IMR-90 (cell line): ENCODE results near the gene FBXO34. TPM values are rescaled to one million over a fixed set of nuclear protein-coding genes. Genes with fewer than 3 reads are reported as not detected.

Experiments used
- ATAC-seq: fragments of 200-7000 bp; cut with Tn5 transposase; 2 replicates; pipeline ENCODE4 v1.9.1; 2020; ENCODE audit warnings: low read depth, mild to moderate bottlenecking, moderate library complexity
- BruUV-seq: library from RNA; stranded (reverse); fragments of 400-500 nt; replicated peaks from 2 replicates; lab custom pipeline; 2021; lab: Mats Ljungman, UMichigan
- CTCF ChIA-PET: fragments of 300-600 bp; formaldehyde crosslinking; extraction: SDS; loops from one replicate; lab custom pipeline; 2021; ENCODE audit warnings: antibody characterized with exemption; lab: Yijun Ruan, JAX
- POLR2A ChIA-PET: fragments of 300-600 bp; sonication (Branson Sonifier 250); formaldehyde crosslinking; loops from one replicate; lab custom pipeline; 2022; ENCODE audit warnings: antibody characterized with exemption; ENCODE audit not compliant: unreplicated experiment; lab: Charles Lee
- DNase-seq: peaks from one replicate; pipeline ENCODE4 v3.0.0; 2013
- H2AFZ ChIP-seq: replicated peaks from 2 replicates; pipeline ENCODE3; 2013; ENCODE audit warnings: low read length, mild to moderate bottlenecking; ENCODE audit not compliant: poor library complexity
- H2AK5ac ChIP-seq: 2 replicates; pipeline ENCODE4 v1.6.1; 2013; ENCODE audit warnings: low read depth, low read length, inconsistent platforms
- H2AK9ac ChIP-seq: replicated peaks from 2 replicates; pipeline ENCODE3; 2013; ENCODE audit warnings: mild to moderate bottlenecking, low read depth, low read length, moderate library complexity; ENCODE audit not compliant: poor library complexity
- H2BK120ac ChIP-seq: 2 replicates; pipeline ENCODE4 v1.6.1; 2013; ENCODE audit warnings: low read depth, low read length, inconsistent platforms
- H2BK15ac ChIP-seq: 3 replicates; pipeline ENCODE4 v1.6.1; 2013; ENCODE audit warnings: low read depth, low read length, inconsistent platforms
- H2BK20ac ChIP-seq: 2 replicates; pipeline ENCODE4 v1.6.1; 2013; ENCODE audit warnings: low read depth, mild to moderate bottlenecking, inconsistent platforms, low read length, moderate library complexity
- H2BK5ac ChIP-seq: 2 replicates; pipeline ENCODE4 v1.6.1; 2013; ENCODE audit warnings: mild to moderate bottlenecking, low read depth, low read length, inconsistent platforms; ENCODE audit not compliant: poor library complexity, severe bottlenecking
- H3K14ac ChIP-seq: replicated peaks from 2 replicates; pipeline ENCODE4 v1.6.1; 2013; ENCODE audit warnings: low read depth, low read length, inconsistent platforms
- H3K18ac ChIP-seq: 2 replicates; pipeline ENCODE4 v1.6.1; 2013; ENCODE audit warnings: low read depth, low read length, control low read depth
- H3K23ac ChIP-seq: 2 replicates; pipeline ENCODE4 v1.6.1; 2013; ENCODE audit warnings: low read depth, low read length, inconsistent platforms
- H3K27ac ChIP-seq: 2 replicates; pipeline ENCODE4 v1.5.1; 2013; ENCODE audit warnings: mild to moderate bottlenecking, control low read depth, low read length; ENCODE audit not compliant: insufficient read depth
- H3K27me3 ChIP-seq: 2 replicates; pipeline ENCODE4 v1.6.1; 2013; ENCODE audit warnings: low read length; ENCODE audit not compliant: control insufficient read depth, insufficient read depth
- H3K36me3 ChIP-seq: 2 replicates; pipeline ENCODE4 v1.6.1; 2013; ENCODE audit warnings: low read length, mixed read lengths; ENCODE audit not compliant: control insufficient read depth, insufficient read depth
- H3K4ac ChIP-seq: 2 replicates; pipeline ENCODE4 v1.6.1; 2013; ENCODE audit warnings: low read depth, low read length, inconsistent platforms
- H3K4me1 ChIP-seq: 2 replicates; pipeline ENCODE4 v1.6.1; 2013; ENCODE audit warnings: low read length, mixed read lengths; ENCODE audit not compliant: control insufficient read depth, insufficient read depth
- H3K4me2 ChIP-seq: 2 replicates; pipeline ENCODE4 v1.6.1; 2013; ENCODE audit warnings: low read depth, mild to moderate bottlenecking, control low read depth, low read length, moderate library complexity
- H3K4me3 ChIP-seq: 2 replicates; pipeline ENCODE4 v1.5.1; 2013; ENCODE audit warnings: low read depth, mild to moderate bottlenecking, control low read depth, low read length, moderate library complexity; ENCODE audit not compliant: insufficient read depth
- H3K56ac ChIP-seq: 2 replicates; pipeline ENCODE4 v1.6.1; 2013; ENCODE audit warnings: low read length, inconsistent platforms; ENCODE audit not compliant: insufficient read depth; ENCODE audit errors: extremely low read depth
- H3K79me1 ChIP-seq, 2 experiments: 2 replicates each; pipeline ENCODE4 v1.6.1; 2013; ENCODE audit warnings: low read length in 2 of 2, inconsistent platforms in 1 of 2, low read depth in 1 of 2
- H3K9ac ChIP-seq: 2 replicates; pipeline ENCODE4 v1.6.1; 2013; ENCODE audit warnings: low read depth, low read length, control low read depth
- H3K9me1 ChIP-seq: 2 replicates; pipeline ENCODE4 v1.6.1; 2013; ENCODE audit warnings: low read length, inconsistent platforms; ENCODE audit not compliant: insufficient read depth
- H3K9me3 ChIP-seq: 2 replicates; pipeline ENCODE4 v1.6.1; 2013; ENCODE audit warnings: low read length; ENCODE audit not compliant: control insufficient read depth, insufficient read depth
- H4K20me1 ChIP-seq: 2 replicates; pipeline ENCODE4 v1.6.1; 2013; ENCODE audit warnings: low read length, inconsistent platforms; ENCODE audit not compliant: insufficient read depth
- H4K5ac ChIP-seq: 2 replicates; pipeline ENCODE4 v1.6.1; 2013; ENCODE audit warnings: mild to moderate bottlenecking, low read depth, low read length, control low read depth
- H4K8ac ChIP-seq, 2 experiments: 2 replicates each; pipeline ENCODE4 v1.6.1; 2013; ENCODE audit warnings: low read depth in 2 of 2, low read length in 2 of 2, control low read depth in 1 of 2, inconsistent platforms in 1 of 2
- H4K91ac ChIP-seq: 2 replicates; pipeline ENCODE4 v1.6.1; 2013; ENCODE audit warnings: low read depth, low read length, inconsistent platforms; ENCODE audit not compliant: insufficient read depth
- BHLHE40 ChIP-seq: fragments of 150-350 bp; IDR thresholded peaks from 2 replicates; pipeline ENCODE4 v1.6.1; 2016; ENCODE audit warnings: mild to moderate bottlenecking, low read depth, low read length
- CEBPB ChIP-seq: IDR thresholded peaks from 2 replicates; pipeline ENCODE4 v1.6.1; 2012; ENCODE audit warnings: low read depth, low read length, improper control_type of control experiment
- CHD1 ChIP-seq: IDR thresholded peaks from 2 replicates; pipeline ENCODE4 v1.6.1; 2012; ENCODE audit warnings: low read depth, low read length, improper control_type of control experiment
- FOS ChIP-seq: fragments of 150-350 bp; IDR thresholded peaks from 2 replicates; pipeline ENCODE4 v1.6.1; 2016; ENCODE audit warnings: low read depth, low read length
- MAFK ChIP-seq: IDR thresholded peaks from 2 replicates; pipeline ENCODE4 v1.6.1; 2012; ENCODE audit warnings: low read depth, low read length, improper control_type of control experiment
- MXI1 ChIP-seq: IDR thresholded peaks from 2 replicates; pipeline ENCODE4 v1.6.1; 2012; ENCODE audit warnings: low read depth, mild to moderate bottlenecking, low read length, moderate library complexity, borderline replicate concordance
- NFE2L2 ChIP-seq: fragments of 150-350 bp; IDR thresholded peaks from 2 replicates; pipeline ENCODE4 v1.6.1; 2016; ENCODE audit warnings: low read depth, mild to moderate bottlenecking, low read length
- POLR2A ChIP-seq: IDR thresholded peaks from 2 replicates; pipeline ENCODE4 v1.6.1; 2012; ENCODE audit warnings: mild to moderate bottlenecking, low read depth, low read length
- RAD21 ChIP-seq: IDR thresholded peaks from 2 replicates; pipeline ENCODE4 v1.6.1; 2012; ENCODE audit warnings: low read length, improper control_type of control experiment
- RCOR1 ChIP-seq: IDR thresholded peaks from 2 replicates; pipeline ENCODE4 v1.6.1; 2012; ENCODE audit warnings: mild to moderate bottlenecking, low read length, improper control_type of control experiment; ENCODE audit not compliant: insufficient replicate concordance
- RFX5 ChIP-seq: IDR thresholded peaks from 2 replicates; pipeline ENCODE4 v1.8.0; 2012; ENCODE audit warnings: low read depth, mild to moderate bottlenecking, low read length, moderate library complexity
- SMC3 ChIP-seq: fragments of 150-350 bp; IDR thresholded peaks from 2 replicates; pipeline ENCODE4 v1.6.1; 2016; ENCODE audit warnings: low read depth, mild to moderate bottlenecking, antibody characterized with exemption, low read length, moderate library complexity
- WGBS, 2 experiments: methylation state at CpG; one replicate each; pipeline versions ENCODE4 v1.1.5 to v1.1.7; 2013; ENCODE audit warnings: missing lambda C conversion rate in 2 of 2; ENCODE audit not compliant: insufficient read length in 1 of 2; ENCODE audit errors: extremely low coverage in 2 of 2; 5-methylcytosine and 5-hydroxymethylcytosine counted together
- dilution Hi-C: fragments of 300-500 bp; cut with HindIII; formaldehyde crosslinking; loops from one replicate; pipeline ENCODE4 v1.14.3; 2018; ENCODE audit warnings: low sequenced_read_pairs; ENCODE audit not compliant: unreplicated experiment
- in situ Hi-C: fragments of 300-500 bp; cut with MboI; formaldehyde crosslinking; loops from 3 replicates; pipeline ENCODE4 v1.14.3; 2019; ENCODE audit warnings: low sequenced_read_pairs, inconsistent platforms, mixed read lengths
- intact Hi-C: fragments of 100-400 bp; cut with micrococcal nuclease; formaldehyde crosslinking; loops from 2 replicates; pipeline ENCODE4 v1.10.0; 2022
- polyA plus RNA-seq, 3 experiments: library from polyadenylated mRNA; depleted of rRNA; stranded (reverse); fragments of >200 nt; gene quantifications; 2 replicates each; pipeline ENCODE4 v1.2.3, GENCODE V29; 2012; ENCODE audit warnings: low replicate concordance in 1 of 3
- total RNA-seq: library from RNA; depleted of rRNA; stranded (reverse); fragments of >200 nt; gene quantifications from 2 replicates; pipeline ENCODE4 v1.2.3, GENCODE V29; 2012
- TF ChIP-seq, protein P1 (sequence below): fragments of 150-350 bp; IDR thresholded peaks from 2 replicates; pipeline ENCODE4 v1.6.1; 2016; ENCODE audit warnings: low read depth, mild to moderate bottlenecking, low read length, moderate library complexity, borderline replicate concordance
- TF ChIP-seq, protein P2 (sequence below): fragments of 150-350 bp; IDR thresholded peaks from 2 replicates; pipeline ENCODE4 v1.6.1; 2017; ENCODE audit warnings: mild to moderate bottlenecking, antibody characterized with exemption, low read length, low read depth
- TF ChIP-seq, protein P3 (sequence below): conservative IDR thresholded peaks from 2 replicates; pipeline ENCODE4 v1.5.1; 2012; ENCODE audit warnings: mild to moderate bottlenecking, low read depth, low read length, improper control_type of control experiment

FBXO34 gene
- total and polyA plus RNA-seq, 2 of the 4 experiments (the other 2 are of a cell fraction): 15.4 to 35.1 TPM

DNA sequence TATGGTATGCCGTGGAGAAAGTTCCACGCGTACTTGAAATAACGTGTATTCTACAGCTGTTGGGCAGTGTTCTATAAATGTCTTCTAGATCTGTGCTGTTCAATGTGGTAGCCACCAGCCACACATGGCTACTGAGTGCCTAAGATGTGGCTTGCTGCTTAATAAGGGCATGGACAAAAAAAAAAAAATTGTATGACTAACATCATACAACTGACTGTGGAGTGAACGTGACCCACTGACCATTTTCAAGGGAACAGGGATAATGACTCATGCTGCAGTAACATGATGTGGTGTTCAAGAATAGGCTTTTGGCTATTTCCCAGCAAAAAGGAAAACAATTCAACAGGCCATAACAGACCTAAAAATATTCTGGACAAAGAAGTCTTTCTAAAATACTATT is 127.5 kb downstream of the FBXO34 start:
- Histone ChIP-seq H3K9ac (no peak overlapping the region), H2BK20ac (peak overlapping the region; percentile 67; the same call in 1 of the 2 replicates), H3K23ac (no peak overlapping the region), H3K36me3 (peaks cover 5% of the 10 kb centered on the region; the same call in 1 of the 2 replicates), H3K9me1 (peaks cover 8% of the 10 kb centered on the region; the same call in 1 of the 2 replicates), H2BK5ac (peak overlapping the region; percentile 81), H4K5ac (peak overlapping the region; percentile 57; the same call in 1 of the 2 replicates), H3K4me3 (no peak overlapping the region), H4K20me1 (no peaks in the 10 kb centered on the region), H3K27me3 (no peaks in the 10 kb centered on the region), H4K91ac (no peak overlapping the region), H3K56ac (no peak overlapping the region; the same call in 1 of the 2 replicates), H4K8ac (peak overlapping the region in 1 of 2 experiments; percentile 32; a peak in 1 of 4 replicates), H2AFZ (no peak overlapping the region), H3K79me1 (peaks cover 17 to 34% of the 10 kb centered on the region in 2 experiments), H3K4me1 (peaks cover 2% of the 10 kb centered on the region; the same call in 1 of the 2 replicates), H3K14ac (peak overlapping the region; percentile 27; the same call in 1 of the 2 replicates), H3K4me2 (peak overlapping the region; percentile 55; the same call in 1 of the 2 replicates), H3K4ac (peak overlapping the region; percentile 44; the same call in 1 of the 2 replicates), H3K27ac (no peak overlapping the region), H3K18ac (peak overlapping the region; percentile 84; the same call in 1 of the 2 replicates), H2BK120ac (peak overlapping the region; percentile 67; the same call in 1 of the 2 replicates), H2AK5ac (0 out of 2 replicates have a peak overlapping the region, but pooled peaks have one; percentile 66), H3K9me3 (no peaks in the 10 kb centered on the region), H2AK9ac (peak overlapping the region; percentile 2), H2BK15ac (no peak overlapping the region; the same call in 2 of the 3 replicates)
- ATAC-seq (peak; percentile 97), DNase-seq (peak; percentile 99)
- POLR2A ChIA-PET: no interaction called here
- CTCF ChIA-PET: interaction anchor here (0.6 to 0.7 kb wide), 3 partner anchors 13 to 1857 kb away, joined by 3 read pairs; no protein-coding TSS in a partner anchor
- BruUV-seq: no TSS peak
- dilution Hi-C loops: no loop called here
- WGBS, 2 experiments: 60% methylated on average over 1 of the region's 5 CpGs; no CpG with 5 or more reads in 1 of the 2 experiments
- in situ Hi-C loops: no loop called here
- intact Hi-C loops: no loop called here
- TF ChIP-seq RFX5 (no peak), NFE2L2 (no peak; the same call in 1 of the 2 replicates), CEBPB (no peak), MAFK (no peak), SMC3 (no peak), BHLHE40 (peak; percentile 99), POLR2A (no peak), RCOR1 (no peak), CHD1 (no peak), RAD21 (no peak), FOS (peak; percentile 97), MXI1 (peak; percentile 35; the same call in 1 of the 2 replicates)
- TF ChIP-seq, protein P1, sequence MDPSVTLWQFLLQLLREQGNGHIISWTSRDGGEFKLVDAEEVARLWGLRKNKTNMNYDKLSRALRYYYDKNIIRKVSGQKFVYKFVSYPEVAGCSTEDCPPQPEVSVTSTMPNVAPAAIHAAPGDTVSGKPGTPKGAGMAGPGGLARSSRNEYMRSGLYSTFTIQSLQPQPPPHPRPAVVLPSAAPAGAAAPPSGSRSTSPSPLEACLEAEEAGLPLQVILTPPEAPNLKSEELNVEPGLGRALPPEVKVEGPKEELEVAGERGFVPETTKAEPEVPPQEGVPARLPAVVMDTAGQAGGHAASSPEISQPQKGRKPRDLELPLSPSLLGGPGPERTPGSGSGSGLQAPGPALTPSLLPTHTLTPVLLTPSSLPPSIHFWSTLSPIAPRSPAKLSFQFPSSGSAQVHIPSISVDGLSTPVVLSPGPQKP: no peak
- TF ChIP-seq, protein P2, sequence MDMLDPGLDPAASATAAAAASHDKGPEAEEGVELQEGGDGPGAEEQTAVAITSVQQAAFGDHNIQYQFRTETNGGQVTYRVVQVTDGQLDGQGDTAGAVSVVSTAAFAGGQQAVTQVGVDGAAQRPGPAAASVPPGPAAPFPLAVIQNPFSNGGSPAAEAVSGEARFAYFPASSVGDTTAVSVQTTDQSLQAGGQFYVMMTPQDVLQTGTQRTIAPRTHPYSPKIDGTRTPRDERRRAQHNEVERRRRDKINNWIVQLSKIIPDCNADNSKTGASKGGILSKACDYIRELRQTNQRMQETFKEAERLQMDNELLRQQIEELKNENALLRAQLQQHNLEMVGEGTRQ: peak; percentile 42; the same call in 1 of the 2 replicates
- TF ChIP-seq, protein P3, sequence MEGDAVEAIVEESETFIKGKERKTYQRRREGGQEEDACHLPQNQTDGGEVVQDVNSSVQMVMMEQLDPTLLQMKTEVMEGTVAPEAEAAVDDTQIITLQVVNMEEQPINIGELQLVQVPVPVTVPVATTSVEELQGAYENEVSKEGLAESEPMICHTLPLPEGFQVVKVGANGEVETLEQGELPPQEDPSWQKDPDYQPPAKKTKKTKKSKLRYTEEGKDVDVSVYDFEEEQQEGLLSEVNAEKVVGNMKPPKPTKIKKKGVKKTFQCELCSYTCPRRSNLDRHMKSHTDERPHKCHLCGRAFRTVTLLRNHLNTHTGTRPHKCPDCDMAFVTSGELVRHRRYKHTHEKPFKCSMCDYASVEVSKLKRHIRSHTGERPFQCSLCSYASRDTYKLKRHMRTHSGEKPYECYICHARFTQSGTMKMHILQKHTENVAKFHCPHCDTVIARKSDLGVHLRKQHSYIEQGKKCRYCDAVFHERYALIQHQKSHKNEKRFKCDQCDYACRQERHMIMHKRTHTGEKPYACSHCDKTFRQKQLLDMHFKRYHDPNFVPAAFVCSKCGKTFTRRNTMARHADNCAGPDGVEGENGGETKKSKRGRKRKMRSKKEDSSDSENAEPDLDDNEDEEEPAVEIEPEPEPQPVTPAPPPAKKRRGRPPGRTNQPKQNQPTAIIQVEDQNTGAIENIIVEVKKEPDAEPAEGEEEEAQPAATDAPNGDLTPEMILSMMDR: no peak
